AG09319 (cell line): Measurements from ENCODE around the gene SPATS2L.

Source experiments
- DNase-seq: peaks from one replicate; pipeline ENCODE4 v3.0.0-alpha.2; 2010; ENCODE audit warnings: low read depth; ENCODE audit errors: extremely low read depth
- CTCF ChIP-seq: IDR thresholded peaks from 2 replicates; pipeline ENCODE4 v1.5.1; 2011; ENCODE audit warnings: low read depth, mild to moderate bottlenecking, inconsistent platforms, low read length, moderate library complexity

The SPATS2L gene

DNA sequence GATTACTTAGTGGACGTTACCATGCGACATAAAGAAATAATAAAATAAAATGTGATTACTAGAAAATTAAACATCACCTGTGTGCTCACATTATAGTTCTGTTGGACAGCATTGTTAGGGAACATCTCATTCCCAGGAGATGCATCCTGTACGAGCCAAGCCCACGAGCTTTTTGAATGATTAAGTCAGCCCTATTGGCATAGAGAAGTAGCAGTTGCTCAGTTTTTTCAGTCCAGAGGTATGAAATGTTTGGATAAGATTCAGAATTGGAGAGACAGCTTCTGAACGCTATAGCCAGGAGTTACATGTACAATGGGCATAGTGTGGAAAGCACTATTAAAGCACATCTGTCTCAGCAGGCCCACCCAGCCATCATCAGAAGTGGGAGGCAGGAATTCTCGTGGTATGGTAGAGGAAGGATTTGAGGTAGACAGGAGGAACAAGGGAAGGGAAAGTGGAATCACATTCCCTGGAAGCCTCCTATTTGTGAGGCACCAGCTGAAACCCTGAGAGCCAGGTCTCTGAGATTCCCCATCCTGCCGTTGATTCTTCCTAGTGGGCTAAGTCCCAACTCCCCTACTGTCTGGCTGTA lies 8.6 kb downstream of the SPATS2L start:
- no peak for DNase-seq
- no peak for TF ChIP-seq CTCF

- no peak for TF ChIP-seq CTCF
- no peak for DNase-seq
Observed at GRCh38 chr2:200317975-200318374, 11.5 kb downstream of the SPATS2L start.

DNA sequence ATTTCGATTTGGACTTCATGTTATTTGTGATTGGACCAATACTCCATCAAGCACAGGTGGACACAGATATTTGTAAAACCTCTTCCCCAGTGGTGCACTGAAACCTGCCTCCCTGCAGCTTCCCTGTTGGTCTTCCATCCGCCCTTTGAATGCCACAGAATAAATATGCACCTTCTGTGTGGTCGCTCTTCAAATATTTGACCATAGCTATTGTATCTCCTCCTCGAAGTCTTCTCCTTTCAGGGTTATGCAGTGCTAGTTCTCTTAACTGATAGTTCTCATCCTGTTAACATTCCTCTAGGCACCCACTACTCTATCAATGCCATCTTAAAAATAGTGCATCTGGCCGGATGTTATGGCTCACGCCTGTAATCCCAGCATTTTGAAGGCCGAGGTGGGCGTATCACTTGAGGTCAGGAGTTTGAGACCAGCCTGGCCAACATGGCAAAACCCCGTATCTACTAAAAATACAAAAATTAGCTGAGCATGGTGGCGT lies 12.5 kb downstream of the SPATS2L start:
- no peak for TF ChIP-seq CTCF
- DNase-seq = no peak

DNA sequence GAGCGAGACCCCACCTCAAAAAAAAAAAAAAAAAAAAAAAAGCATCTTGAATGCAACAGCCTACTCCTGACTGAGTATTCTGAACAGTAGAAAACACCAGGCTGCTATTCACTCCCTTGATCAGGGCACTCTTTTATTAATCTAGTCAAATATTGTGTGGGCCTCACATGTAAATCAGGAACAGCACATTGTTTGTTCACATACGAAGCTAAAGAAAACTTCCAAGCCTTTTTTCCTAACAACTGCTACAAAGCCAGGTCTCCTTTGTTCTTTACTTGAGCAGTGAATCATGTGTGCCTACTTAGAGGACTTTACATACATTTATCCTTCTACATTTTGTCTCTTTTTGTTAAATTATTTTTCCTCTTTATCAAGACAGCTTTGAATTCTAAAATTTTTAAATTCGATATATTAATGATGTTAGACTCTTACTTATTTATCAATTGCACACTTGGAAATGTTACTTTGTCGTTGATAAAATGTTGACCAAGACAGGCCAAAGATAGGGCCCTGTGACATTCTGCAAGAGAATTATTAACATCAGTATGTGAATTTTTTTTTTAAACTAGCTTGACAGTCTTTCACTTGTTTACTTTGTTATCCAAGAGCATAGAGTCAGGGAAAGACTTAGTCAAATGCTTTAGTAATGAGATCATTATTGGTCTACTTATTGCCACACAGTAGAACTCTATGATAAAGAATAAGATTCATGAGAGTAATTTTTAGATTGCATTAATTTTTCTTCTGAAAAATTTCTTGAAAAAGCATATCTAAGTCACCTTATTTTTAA lies 13.2 kb downstream of the SPATS2L start:
- TF ChIP-seq CTCF = no peak
- DNase-seq = no peak

DNA sequence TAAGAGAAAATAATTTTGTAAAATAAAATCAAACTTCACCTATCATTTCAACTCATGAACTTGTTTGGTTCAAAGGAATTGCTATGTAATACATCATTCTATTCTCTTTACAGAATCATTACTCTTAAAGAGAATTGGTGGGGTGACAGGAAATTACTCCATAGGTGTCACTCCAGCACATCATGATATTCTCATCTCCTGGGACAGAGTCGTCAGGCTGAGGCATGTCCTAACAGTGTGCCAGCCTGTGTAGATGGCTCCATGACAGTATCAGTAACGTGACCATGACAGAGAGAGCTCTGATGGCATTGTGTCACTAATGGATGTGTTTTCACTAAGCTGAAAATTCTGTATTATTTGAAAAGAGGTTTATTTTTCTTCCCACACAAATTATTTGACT lies 13.9 kb downstream of the SPATS2L start:
- no peak for TF ChIP-seq CTCF
- no peak for DNase-seq

DNA sequence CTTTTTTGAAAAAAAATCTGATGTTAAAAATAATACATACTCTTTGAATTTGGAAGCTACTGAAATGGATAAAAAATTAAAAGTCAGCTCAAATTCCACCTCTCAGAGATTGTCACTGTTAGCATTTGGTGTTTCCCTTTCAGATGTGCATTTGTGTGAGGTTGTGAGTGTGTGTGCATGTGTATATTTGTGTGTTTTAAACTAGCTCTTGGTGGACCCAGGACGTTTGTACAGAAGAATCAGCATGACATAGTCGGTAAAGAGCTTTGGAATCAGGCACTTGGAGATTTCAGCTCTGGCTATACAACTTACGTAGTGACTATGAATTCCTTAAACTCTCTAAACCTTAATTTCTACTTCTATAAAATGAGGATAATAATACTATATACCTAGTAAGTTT lies 14.5 kb downstream of the SPATS2L start:
- no peak for TF ChIP-seq CTCF
- no peak for DNase-seq

GRCh38 chr2:200321780-200322534 lies 15.5 kb downstream of the SPATS2L start:
- no peak for DNase-seq
- no peak for TF ChIP-seq CTCF
